Measurements from ENCODE around the gene XK.
"Not testable (repeated sequence)": the region's sequence is repeated elsewhere in the genome, so short reads cannot be mapped to it uniquely, and the experiment has no call there.

The XK gene, protein sequence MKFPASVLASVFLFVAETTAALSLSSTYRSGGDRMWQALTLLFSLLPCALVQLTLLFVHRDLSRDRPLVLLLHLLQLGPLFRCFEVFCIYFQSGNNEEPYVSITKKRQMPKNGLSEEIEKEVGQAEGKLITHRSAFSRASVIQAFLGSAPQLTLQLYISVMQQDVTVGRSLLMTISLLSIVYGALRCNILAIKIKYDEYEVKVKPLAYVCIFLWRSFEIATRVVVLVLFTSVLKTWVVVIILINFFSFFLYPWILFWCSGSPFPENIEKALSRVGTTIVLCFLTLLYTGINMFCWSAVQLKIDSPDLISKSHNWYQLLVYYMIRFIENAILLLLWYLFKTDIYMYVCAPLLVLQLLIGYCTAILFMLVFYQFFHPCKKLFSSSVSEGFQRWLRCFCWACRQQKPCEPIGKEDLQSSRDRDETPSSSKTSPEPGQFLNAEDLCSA

DNA sequence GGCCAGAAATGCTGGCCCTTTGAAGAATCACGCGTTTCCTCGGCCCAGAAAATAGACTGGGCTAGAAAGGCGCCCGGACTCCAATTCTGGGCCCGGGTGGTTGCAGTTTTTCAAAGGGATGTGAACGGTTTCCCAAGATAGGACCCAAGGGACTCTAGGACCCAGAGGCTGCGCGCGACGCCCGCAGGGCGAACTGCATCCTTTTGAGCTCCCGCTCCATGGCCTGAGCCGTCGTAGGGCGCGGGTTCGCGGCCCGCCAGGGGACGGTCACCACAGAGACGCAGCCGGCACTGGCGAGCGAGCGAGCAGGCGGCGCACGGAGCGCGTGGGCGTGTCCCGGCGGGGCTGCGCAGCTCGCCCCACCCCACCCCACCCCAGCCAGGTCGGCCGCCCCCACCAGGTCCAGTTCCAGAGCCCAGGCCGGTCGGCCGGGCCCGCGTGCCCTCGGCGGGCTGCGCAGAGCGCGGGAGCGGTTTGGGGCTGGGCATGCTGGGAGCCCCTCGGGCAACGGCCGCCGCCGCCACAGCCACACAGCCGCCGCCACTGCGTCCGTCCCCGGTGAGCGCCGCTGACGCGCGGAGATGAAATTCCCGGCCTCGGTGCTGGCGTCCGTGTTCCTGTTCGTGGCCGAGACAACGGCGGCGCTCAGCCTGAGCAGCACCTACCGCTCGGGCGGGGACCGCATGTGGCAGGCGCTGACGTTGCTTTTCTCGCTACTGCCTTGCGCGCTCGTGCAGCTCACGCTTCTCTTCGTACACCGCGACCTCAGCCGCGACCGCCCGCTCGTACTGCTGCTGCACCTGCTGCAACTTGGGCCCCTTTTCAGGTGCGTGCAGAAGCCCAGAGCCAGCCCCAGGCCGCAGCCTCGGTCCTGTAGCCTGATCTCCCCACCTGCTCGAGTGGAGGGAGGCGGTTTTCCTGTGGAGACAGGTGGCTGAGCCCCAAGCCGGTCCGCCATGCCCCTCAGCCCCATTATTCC lies at the start of gene XK:
TSS of gene XK (plus strand) at position 411 of the 979 bp plus-strand sequence. CDS start at position 582, 171 bp downstream.
- Mint-ChIP-seq H3K27me3 (peaks cover 15% of the 10 kb centered on the region), H3K4me3 (peak within 1 kb of the TSS; percentile 71)
- intact Hi-C loops (cut with micrococcal nuclease): no loop called here

DNA sequence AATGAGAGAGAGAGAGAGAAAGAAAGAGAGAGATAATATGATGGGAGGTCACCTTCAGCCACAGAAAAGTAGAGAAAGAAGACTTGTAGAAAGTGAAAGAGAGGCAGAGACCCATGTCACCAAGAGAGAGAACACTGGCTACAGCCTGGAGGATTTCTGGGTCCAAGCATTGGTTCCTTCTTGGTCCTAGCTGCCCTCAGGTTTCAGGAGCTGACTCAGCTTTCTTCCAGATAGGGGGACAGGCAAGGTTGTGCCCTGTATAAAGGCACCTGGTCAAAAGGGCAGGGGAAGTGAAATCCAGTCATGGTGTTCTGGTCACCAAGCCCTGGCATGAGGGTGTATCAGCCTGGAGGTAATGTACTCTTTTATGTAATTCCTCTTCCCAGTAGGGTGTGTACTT lies 47.5 kb upstream of the XK start:
- H3K4me1 Mint-ChIP-seq (ENCODE audit: low read depth): no peaks in the 10 kb centered on the region
- intact Hi-C loops (cut with micrococcal nuclease): no loop called here
- H3K36me3 Mint-ChIP-seq (ENCODE audit: low read depth): no peaks in the 10 kb centered on the region
- H3K27ac Mint-ChIP-seq: no peak overlapping the region
- no peak overlapping the region for H3K4me3 Mint-ChIP-seq
- peaks cover 15% of the 10 kb centered on the region for H3K9me3 Mint-ChIP-seq
- H3K27me3 Mint-ChIP-seq: no peaks in the 10 kb centered on the region

More for the DNA sequence above, at the start of gene XK:
- H3K27ac Mint-ChIP-seq: no peak within 1 kb of the TSS
- H3K4me1 Mint-ChIP-seq (ENCODE audit: low read depth): peaks cover 5% of the 10 kb centered on the region
- H3K36me3 Mint-ChIP-seq (ENCODE audit: low read depth): no peaks in the 10 kb centered on the region
- no peaks in the 10 kb centered on the region for H3K9me3 Mint-ChIP-seq

DNA sequence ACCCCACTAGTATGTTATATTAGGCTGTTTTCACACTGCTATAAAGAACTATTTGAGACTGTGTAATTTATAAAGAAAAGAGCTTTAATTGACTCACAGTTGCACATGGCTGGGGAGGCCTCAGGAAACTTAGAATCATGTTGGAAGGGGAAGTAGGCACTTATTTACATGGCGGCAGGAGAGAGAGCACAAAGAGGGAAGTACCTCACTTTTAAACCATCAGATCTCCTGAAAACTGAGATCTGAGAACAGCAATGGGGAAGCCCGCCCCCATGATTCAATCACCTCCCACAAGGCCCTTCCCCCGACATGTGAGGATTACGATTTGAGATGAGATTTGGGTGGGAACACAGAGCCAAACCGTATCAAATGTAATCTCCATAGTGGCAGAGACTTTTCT lies 45.4 kb upstream of the XK start:
- Mint-ChIP-seq H3K4me3 (no peak overlapping the region), H3K4me1 (ENCODE audit: low read depth) (no peaks in the 10 kb centered on the region), H3K27me3 (no peaks in the 10 kb centered on the region), H3K36me3 (ENCODE audit: low read depth) (no peaks in the 10 kb centered on the region), H3K27ac (no peak overlapping the region), H3K9me3 (peaks cover 15% of the 10 kb centered on the region)
- intact Hi-C loops (cut with micrococcal nuclease): no loop called here

DNA sequence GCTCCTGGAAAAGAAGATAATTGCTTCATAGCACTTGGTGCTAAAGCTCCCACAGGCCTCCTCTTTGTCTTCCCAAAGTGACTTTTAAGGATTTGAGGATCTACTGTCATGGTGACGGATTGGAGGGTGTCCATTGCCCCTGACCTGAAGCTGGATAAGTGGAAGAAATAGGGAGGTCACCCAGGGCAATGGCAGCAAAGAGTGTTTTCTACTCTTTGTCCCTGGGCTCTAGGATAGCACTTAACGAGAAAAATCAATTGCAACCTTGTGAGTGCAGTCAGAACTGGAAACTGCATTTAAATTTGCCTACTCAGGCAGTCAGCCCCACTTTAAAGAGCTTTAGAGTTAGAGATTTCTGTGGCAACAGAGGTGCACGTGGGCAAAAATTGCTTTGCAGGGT lies 43.7 kb upstream of the XK start:
- Mint-ChIP-seq H3K27ac (no peak overlapping the region), H3K27me3 (no peaks in the 10 kb centered on the region), H3K36me3 (ENCODE audit: low read depth) (no peaks in the 10 kb centered on the region), H3K9me3 (peaks cover 15% of the 10 kb centered on the region), H3K4me3 (no peak overlapping the region), H3K4me1 (ENCODE audit: low read depth) (no peaks in the 10 kb centered on the region)
- intact Hi-C loops (cut with micrococcal nuclease): no loop called here

DNA sequence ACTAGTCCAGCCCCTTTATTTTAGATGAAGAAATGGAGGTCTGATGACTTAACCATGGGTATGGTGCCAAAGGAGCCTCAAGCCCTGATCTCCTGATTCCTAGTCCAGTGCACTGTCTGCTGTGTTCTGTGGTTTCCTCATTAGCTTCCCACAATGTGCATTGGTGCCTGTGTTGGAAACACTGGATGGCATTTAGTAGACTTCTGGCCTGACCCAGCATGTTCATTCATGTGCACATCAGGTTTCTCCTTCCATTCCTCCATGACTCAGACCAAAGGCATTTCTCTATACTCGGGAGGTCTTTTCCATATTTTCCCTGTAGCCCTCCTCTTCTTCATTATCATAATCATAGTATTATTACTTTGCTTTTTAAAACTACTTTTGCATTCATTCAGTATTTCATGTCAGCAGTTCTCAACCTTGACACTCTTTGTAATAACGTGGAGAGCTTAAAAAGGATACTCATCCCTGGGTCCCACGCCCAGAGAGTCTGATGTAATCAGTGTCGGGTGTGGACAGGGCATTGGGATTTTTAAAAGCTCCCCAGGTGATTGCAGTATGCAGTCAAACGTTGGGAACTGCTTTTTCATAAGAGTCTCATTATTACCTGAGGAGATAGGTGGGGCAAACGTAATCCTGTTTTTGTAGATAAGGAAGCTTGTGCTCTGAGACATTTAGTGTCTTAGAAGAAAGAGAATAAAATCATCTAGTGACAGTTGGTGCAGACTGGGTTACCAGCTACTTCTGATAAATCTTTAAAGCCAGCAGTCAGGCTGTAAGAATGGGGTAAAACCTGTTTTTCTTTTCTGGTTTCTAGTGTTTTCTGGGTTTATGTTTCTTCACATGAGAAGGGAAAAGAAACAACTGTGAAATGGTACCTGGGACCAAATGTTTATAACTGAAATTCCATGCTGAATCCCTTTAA lies 40.9 kb upstream of the XK start:
- Mint-ChIP-seq H3K27me3 (no peaks in the 10 kb centered on the region), H3K4me1 (ENCODE audit: low read depth) (no peaks in the 10 kb centered on the region), H3K9me3 (peaks cover 5% of the 10 kb centered on the region), H3K4me3 (no peak overlapping the region), H3K36me3 (ENCODE audit: low read depth) (no peaks in the 10 kb centered on the region), H3K27ac (no peak overlapping the region)
- intact Hi-C loops (cut with micrococcal nuclease): no loop called here

DNA sequence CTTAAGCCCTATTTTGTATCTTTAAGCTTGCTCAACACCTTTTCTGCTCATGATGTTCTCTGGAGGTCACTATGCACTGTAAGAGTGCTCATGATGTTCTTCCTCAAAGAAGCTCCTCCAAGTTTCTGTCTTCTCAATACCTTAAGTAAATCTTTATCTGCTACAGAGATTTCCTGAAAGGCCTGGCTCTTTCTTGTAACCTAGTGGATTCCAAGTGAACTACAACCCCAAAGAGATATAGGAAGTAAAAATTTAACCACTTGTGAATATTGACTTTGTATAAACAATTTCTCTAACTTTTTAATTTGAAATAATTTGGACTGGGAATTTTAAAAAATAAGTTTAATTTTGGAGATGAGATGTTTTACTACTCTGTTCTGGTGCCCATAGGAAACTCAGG lies 39.3 kb upstream of the XK start:
- no peak overlapping the region for H3K4me3 Mint-ChIP-seq
- no peaks in the 10 kb centered on the region for H3K4me1 Mint-ChIP-seq (ENCODE audit: low read depth)
- no peak overlapping the region for H3K27ac Mint-ChIP-seq
- no peaks in the 10 kb centered on the region for H3K27me3 Mint-ChIP-seq
- intact Hi-C loops (cut with micrococcal nuclease): no loop called here
- H3K9me3 Mint-ChIP-seq: no peaks in the 10 kb centered on the region
- no peaks in the 10 kb centered on the region for H3K36me3 Mint-ChIP-seq (ENCODE audit: low read depth)

DNA sequence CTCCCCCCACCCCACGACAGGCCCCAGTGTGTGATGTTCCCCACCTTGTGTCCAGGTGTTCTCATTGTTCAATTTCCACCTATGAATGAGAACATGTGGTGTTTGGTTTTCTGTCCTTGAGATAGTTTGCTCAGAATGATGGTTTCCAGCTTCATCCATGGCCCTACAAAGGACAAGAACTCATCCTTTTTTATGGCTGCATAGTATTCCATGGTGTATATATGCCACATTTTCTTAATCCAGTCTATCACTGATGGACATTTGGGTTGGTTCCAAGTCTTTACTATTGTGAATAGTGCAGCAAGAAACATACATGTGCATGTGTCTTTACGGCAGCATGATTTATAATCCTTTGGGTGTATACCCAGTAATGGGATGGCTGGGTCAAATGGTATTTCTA lies 34.7 kb upstream of the XK start:
- intact Hi-C loops (cut with micrococcal nuclease); H3K27me3 Mint-ChIP-seq; H3K4me1 Mint-ChIP-seq (ENCODE audit: low read depth); H3K27ac Mint-ChIP-seq; H3K4me3 Mint-ChIP-seq; H3K9me3 Mint-ChIP-seq; H3K36me3 Mint-ChIP-seq (ENCODE audit: low read depth): not testable (repeated sequence)

DNA sequence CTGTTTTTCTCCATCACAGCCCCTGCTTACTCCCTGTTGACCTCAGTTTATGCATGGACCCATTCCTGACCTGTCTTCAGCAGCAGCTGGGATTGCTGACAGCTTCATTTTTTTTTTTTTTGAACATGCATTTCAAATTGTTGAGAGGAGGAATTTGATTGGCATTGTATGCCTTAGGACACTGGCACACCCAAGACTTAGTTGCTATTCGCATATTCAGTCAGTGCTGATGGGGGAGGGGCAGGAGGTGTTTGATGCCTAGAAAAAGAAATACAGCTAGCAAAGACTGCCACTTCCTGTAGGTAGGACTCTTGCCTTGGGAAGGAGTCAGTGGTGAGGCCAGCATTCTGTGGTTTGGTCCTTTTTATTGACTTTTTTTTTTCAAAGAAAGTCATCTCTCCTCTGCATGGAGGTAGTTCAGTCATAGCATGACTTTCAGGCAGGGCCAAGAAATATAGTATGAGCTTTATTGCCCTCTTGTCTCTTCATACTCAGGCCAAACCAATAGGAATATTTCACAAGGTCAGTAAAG lies 33.6 kb upstream of the XK start:
- H3K36me3 Mint-ChIP-seq (ENCODE audit: low read depth): no peaks in the 10 kb centered on the region
- intact Hi-C loops (cut with micrococcal nuclease): no loop called here
- H3K4me1 Mint-ChIP-seq (ENCODE audit: low read depth): no peaks in the 10 kb centered on the region
- H3K27me3 Mint-ChIP-seq: no peaks in the 10 kb centered on the region
- no peaks in the 10 kb centered on the region for H3K9me3 Mint-ChIP-seq
- H3K4me3 Mint-ChIP-seq: no peak overlapping the region
- H3K27ac Mint-ChIP-seq: no peak overlapping the region

DNA sequence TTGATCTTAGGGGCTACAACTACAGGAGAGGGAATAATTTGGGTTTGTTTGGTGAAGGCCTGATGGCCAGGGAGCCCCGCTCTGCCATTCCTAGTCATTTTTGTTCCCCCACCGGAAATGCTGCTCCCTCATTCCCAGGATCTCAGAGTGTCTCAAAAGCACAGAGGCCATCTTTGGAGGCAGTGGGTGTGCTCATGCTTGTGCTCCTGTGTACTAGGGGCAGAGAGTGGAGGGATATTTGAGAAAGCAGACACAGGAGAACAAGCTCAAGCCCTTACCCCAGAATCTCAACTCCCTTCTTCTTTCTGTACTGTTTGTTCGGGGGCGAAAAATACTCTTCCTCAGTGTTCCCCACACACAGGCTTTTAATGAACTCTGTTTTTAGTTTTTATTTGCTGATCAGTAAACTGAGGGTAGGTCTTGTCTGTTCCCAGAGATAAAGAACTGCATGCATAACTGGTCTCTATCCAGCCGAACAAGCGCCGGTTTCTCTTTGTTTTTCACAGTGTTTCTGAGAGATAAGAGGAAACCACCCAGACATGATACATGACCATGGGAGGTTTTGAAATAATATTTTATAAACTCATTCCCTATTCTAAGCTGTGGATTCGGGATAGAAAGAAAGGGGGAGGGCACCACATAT lies 32.9 kb upstream of the XK start:
- no peak overlapping the region for H3K27ac Mint-ChIP-seq
- H3K36me3 Mint-ChIP-seq (ENCODE audit: low read depth): no peaks in the 10 kb centered on the region
- H3K9me3 Mint-ChIP-seq: no peaks in the 10 kb centered on the region
- H3K27me3 Mint-ChIP-seq: no peaks in the 10 kb centered on the region
- H3K4me1 Mint-ChIP-seq (ENCODE audit: low read depth): no peaks in the 10 kb centered on the region
- intact Hi-C loops (cut with micrococcal nuclease): no loop called here
- H3K4me3 Mint-ChIP-seq: no peak overlapping the region

DNA sequence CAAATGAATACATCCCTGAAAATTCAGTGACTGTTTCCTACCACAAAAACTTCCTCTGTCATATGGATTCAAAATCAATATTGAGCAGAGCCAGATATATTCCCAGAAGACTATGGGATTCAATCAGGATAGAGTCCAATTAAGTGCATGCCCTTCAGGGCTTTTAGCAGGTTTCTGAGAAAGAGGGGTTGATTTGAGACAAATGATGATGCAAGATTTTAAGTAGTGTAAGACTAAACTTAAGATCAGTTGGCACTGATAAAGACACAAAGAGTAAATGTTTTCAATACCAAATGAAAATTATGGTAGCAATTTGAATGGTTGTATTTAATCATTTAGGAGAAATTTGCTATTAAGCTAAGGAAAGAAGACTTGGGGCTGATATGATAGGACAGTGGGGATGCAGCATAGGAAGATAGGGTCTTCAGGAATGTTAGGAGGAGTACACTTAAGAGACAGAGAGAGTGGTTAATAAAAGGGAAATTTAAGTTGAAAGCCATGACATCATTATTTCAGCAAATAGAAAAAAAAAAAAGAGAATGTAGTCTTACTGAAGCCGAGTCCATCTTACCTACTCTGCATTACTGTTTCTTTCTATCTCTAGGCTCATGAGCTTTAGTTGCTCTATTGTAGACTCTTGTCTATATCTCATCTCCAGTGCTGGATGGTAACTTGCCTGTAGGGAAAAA lies 32.0 kb upstream of the XK start:
- H3K4me3 Mint-ChIP-seq: no peak overlapping the region
- H3K4me1 Mint-ChIP-seq (ENCODE audit: low read depth): no peaks in the 10 kb centered on the region
- H3K9me3 Mint-ChIP-seq: no peaks in the 10 kb centered on the region
- H3K36me3 Mint-ChIP-seq (ENCODE audit: low read depth): no peaks in the 10 kb centered on the region
- intact Hi-C loops (cut with micrococcal nuclease): no loop called here
- no peaks in the 10 kb centered on the region for H3K27me3 Mint-ChIP-seq
- H3K27ac Mint-ChIP-seq: no peak overlapping the region

DNA sequence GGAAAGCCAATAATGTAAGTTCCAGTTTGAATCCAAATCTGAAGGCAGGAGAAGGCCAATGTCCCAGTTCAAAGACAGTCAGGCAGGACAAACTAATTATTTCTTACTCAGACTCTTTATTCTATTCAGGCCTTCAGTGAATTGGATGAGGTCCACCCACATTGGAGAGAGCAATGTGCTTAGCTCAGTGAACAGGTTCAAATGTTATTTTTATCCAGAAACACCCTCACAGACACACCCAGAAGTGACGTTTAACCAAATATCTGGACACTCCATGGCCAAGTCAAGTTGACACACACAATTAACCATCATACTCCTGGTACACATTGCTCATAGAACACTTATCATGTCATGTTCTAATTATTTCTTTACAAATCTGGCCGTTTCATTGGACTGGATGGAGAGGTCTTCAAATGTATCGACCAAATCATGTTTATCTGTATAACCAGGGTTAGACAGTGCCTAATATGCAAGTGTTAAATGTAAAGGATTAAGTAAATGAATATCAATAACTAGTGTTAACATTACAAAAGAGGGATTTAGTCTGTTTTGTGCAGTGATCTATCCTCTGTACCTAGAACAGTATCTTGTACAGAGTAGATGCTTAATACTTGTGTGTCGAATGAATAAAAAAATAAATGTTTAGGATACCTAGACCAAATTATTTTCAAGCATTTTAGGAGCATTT lies 27.1 kb upstream of the XK start:
- Mint-ChIP-seq H3K27ac (no peak overlapping the region), H3K9me3 (no peaks in the 10 kb centered on the region), H3K36me3 (ENCODE audit: low read depth) (no peaks in the 10 kb centered on the region), H3K4me3 (no peak overlapping the region), H3K4me1 (ENCODE audit: low read depth) (no peaks in the 10 kb centered on the region), H3K27me3 (no peaks in the 10 kb centered on the region)
- intact Hi-C loops (cut with micrococcal nuclease): no loop called here

DNA sequence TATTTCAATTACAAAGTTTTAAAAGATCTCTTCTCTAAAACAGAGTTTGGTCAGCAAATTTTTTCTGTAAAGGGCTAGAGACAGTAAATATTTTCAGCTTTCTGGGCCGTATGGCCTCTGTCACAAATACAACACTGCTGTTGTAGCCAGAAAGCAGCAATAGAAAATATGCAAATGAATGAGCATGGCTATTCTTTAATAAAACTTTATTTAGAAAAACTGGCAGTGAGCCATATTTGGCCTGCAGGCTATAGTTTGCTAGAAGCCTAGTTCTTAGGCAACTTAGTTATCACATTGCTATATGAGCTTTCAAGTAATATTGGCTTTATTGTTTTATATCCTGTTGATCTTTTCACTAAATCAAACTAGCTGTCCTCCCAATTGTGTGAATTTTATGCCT lies 26.5 kb upstream of the XK start:
- intact Hi-C loops (cut with micrococcal nuclease): no loop called here
- Mint-ChIP-seq H3K27ac (no peak overlapping the region), H3K9me3 (no peaks in the 10 kb centered on the region), H3K4me1 (ENCODE audit: low read depth) (no peaks in the 10 kb centered on the region), H3K27me3 (no peaks in the 10 kb centered on the region), H3K4me3 (no peak overlapping the region), H3K36me3 (ENCODE audit: low read depth) (no peaks in the 10 kb centered on the region)

Data from dendritic cell treated with granulocyte-macrophage colony-stimulating factor and Interleukin-4, amounts not matched to agents 40 ng/mL and 50 ng/mL, for 4 days (primary cell).